ENCODE data around the gene CIB4.

Gene CIB4

GRCh38 chr2:26619521-26619951 lies 21.6 kb downstream of the CIB4 start:
- DNase-seq, result no peak

GRCh38 chr2:26619096-26619495 lies 22.1 kb downstream of the CIB4 start:
- no peak for DNase-seq

DNA sequence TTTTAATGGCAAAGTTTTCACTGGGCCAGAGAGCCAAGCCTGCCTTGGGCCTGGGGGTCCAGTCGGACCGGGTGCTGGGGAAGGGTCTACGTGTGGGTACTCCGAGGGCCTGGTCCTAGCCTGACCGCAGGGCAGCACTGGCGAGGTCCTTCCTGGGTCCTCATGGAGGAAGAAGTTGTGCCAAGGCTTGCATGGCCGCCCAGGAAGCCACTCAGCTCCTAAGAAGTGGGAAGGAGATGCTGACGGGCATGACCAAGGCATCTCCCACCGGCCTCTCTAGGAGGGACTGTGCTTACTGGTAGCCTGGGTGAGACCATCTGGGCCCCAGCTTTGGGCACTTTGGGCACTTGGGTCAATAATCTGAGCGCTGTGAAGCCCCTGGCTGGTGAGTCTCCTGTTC lies 22.6 kb downstream of the CIB4 start:
- no peak for DNase-seq

- DNase-seq, result no peak
Measured at GRCh38 chr2:26617588-26618083, 23.5 kb downstream of the CIB4 start.

GRCh38 chr2:26616706-26617587 lies 24.2 kb downstream of the CIB4 start:
- no peak for DNase-seq

GRCh38 chr2:26615860-26616705 lies 25.1 kb downstream of the CIB4 start:
- DNase-seq, result no peak

GRCh38 chr2:26615336-26615859 lies 25.8 kb downstream of the CIB4 start:
- no peak for DNase-seq

- DNase-seq, result no peak
Measured at GRCh38 chr2:26614216-26615138, 26.7 kb downstream of the CIB4 start.

DNA sequence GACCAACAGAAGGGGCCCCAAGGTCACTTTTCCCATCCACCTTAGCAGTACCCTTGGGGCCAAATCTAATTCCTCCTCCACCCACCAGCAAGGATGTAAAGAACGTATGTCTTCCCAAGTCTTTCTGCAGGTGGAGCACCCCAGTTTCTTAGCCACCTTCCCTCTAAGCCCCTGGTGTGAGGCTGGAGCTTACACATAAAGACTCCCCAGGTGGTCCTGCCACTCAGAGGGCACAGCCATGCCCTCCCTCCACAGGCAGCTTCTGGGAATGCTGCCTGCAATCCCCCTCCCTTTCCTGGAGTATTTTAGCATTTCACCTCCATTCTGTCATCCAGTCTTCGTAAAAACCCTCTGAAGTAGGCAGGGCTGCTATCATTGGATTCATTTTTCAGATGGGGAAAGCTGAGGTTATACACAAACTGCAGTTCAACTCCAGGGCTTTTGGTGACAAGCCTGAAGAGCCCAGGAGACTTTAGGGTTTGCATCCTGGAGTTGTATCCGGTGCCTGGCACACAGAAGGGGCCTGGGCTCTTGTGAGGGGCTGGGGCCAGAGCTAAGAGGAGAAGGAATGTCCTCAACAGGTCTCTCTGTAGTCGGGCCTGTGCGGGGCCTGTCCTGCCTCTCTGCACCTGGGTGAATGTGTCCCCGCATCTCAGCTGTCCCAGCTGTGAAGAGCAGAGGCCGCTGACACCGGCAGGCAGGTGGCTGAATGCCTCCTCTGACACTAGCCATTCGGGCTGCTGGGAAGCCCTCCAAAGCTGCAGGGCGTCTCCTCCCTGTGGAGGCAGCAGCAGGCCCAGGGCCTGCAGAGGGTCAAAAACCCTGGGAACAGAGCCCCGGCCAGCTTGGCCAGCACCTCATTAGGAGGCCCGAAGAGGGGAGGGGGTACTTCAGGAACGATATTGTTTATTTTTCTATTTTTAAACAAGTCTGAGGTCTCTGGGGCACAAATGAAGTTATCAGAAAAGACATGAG lies 27.6 kb downstream of the CIB4 start:
- DNase-seq, result peak; percentile 7

DNA sequence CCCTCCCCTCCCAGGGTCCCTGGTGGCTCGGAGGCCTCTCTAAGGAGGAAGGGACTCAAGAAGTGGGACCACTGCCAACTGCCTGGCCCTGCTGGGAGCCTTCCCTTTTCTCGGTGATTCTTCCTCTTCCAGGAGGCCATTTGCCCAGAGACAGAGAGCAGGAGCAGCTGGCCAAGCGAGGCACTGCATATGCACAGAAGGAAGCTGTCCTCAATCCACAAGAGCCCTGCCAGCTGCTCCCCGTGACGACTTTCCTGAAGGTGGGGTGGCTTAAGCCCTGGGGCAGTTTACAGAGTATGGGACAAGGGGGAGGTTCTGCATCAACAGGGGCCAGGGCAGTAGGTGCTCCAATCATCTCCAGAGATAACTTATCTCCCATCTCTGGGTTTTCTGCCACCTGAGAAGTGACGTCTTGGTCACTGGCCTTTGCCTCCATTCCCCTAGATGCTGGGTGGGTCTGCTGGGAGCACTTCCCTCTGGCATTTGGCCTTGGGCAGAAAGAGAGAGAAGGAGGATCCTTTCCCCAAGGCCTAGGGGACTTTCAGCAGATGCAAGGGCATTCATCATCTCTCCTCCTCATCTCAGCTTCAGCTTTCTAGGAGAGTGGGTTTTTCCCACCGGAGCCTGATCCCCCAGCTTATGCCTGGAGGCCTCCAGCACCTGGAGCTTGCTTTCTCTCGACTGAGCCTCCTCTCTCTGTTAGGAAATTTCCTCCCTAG lies 28.5 kb downstream of the CIB4 start:
- DNase-seq, result peak; percentile 21

DNA sequence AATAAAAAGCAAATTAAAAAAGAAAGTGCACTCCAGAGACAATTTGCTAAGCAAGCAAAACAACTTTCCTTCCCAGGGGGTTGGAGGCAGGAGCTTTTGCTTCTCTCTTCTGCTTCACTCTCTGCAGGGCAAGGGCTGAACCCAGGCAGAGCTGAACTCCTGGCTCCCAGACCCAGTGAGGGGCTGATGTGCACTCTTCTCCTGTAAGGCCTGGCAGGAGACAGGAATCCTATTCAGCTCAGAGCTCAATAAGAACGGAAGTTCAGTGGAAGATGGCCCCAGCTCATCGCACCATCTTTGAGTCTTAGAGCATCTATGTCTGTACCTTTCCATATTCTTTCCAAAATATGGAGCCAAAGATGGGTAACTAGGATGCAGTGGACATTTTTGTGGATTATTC lies 29.1 kb downstream of the CIB4 start:
- DNase-seq, result no peak

DNA sequence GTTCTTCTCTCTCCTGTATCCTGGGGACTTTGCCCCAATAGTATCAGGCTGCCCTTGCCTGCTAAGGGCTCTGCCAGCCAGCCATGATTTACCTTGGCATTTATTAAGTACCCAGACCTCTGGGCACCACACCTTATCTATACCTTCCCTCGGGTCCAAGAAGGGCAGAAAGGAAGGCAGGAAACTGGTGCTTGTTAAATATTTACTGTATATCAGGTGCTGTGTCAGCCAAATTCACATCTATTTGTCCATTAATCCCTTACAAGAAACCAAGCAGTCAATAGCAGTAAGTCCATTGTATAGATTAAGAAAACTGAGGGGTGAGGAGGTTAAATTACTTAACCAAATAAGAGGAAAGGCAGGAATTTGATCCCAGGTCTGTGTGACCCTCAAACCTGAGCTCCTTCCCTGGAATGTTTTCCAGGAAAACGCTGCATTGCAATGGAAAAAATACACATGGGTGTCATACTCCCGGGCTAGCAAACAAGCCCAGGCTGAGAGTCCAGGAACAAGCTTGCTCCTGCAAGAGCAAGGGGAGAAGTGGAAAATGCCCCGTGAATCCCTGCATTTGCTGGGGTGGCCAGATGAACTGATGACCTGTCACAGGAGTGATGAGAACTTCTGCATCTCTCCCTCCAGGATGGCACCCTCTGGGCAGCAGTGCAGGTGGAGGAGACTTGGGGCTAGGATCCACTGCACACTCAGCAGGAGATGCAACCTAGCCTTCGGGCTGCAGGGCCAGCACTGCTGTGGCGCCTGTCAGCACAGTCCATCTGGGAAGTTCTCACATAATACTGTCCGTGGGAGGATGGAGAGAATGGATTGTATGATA lies 30.4 kb downstream of the CIB4 start:
- DNase-seq, result no peak

DNA sequence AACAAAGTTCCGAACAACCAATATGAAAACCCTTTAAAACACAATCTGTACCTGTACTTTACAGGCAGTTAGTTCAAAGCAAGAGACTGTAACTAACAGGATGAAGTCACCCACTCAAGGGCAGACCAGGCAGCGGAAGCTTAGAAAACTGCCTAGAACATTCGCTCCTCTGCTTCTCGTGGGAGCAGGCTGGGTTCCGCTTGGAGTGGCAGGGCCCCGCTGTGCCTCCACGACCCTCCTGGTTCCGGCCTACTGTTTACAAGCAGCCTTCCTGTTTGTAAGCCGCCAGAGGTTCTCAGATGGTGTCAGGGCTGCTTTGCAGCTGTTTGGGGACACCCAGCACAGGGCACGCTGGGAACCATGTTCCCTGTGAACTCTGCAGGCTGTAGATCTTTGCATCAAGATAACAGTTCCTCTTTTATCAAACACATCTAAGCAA lies 31.3 kb downstream of the CIB4 start:
- DNase-seq, result no peak

GRCh38 chr2:26609205-26609631 lies 31.9 kb downstream of the CIB4 start:
- DNase-seq, result no peak

GRCh38 chr2:26608557-26608956 lies 32.6 kb downstream of the CIB4 start:
- DNase-seq, result no peak

- DNase-seq, result no peak
Measured at GRCh38 chr2:26607698-26608097, 33.5 kb downstream of the CIB4 start.

DNA sequence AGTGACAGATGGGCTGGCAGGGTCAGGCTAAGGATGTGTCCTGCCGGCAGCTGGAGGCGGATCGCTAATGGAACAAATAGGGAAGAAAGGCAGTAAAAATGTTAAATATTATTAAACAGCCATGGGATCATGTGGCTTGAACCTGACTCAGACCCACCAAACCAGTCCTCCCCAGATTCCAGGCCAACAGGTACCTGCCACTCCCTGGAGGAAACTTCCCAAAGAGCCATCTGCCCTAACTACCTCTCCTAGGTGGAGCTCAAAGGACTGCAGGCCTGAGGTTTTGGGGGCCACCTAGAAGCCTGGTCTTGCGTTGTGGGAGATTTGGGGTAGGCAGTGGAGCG lies 34.3 kb downstream of the CIB4 start:
- no peak for DNase-seq

- DNase-seq, result no peak
Measured at GRCh38 chr2:26605999-26606846, 34.9 kb downstream of the CIB4 start.
